Sigmoid colon (tissue), 7 donors: Measurements from ENCODE around the gene EDEM2. TPM values are rescaled to one million over a fixed set of nuclear protein-coding genes. Genes with fewer than 3 reads are reported as not detected.
"Not testable (repeated sequence)": the region's sequence is repeated elsewhere in the genome, so short reads cannot be mapped to it uniquely, and the experiment has no call there.

Experiments
- DNase-seq: peaks from one replicate; pipeline ENCODE4 v3.0.0-alpha.2; 2019
- H3K27ac ChIP-seq, 4 donors: fragments of 200-600 bp; sonication (generic); one replicate each; pipeline ENCODE4 v1.5.1; 2016 to 2019; ENCODE audit warnings: mild to moderate bottlenecking in 1 of 4
- H3K27me3 ChIP-seq, 3 donors: fragments of 200-600 bp; sonication (generic); one replicate each; pipeline ENCODE4 v1.5.1; 2019; ENCODE audit warnings: mild to moderate bottlenecking in 1 of 3
- H3K36me3 ChIP-seq, 4 donors: fragments of 200-600 bp; sonication (generic); one replicate each; pipeline ENCODE4 v1.5.1; 2016 to 2019
- H3K4me1 ChIP-seq, 4 donors: fragments of 200-600 bp; sonication (generic); one replicate each; pipeline ENCODE4 v1.5.1; 2017 to 2019
- H3K4me3 ChIP-seq, 4 donors: fragments of 200-600 bp; sonication (generic); one replicate each; pipeline ENCODE4 v1.5.1; 2017 to 2019; ENCODE audit warnings: mild to moderate bottlenecking in 2 of 4, moderate library complexity in 1 of 4
- H3K9me3 ChIP-seq, 4 donors: fragments of 200-600 bp in 3 of 4; sonication (generic) in 3 of 4; one replicate each; pipeline versions ENCODE4 v1.5.1 to v1.6.1; 2013 to 2019
- EP300 ChIP-seq, 4 donors: sonication (generic); formaldehyde crosslinking; IDR thresholded peaks; one replicate each; pipeline ENCODE4 v1.6.1; 2017; ENCODE audit warnings: antibody characterized with exemption in 4 of 4
- POLR2A ChIP-seq, 2 donors: fragments of 450-650 bp; IDR thresholded peaks; one replicate each; pipeline ENCODE4 v1.6.1; 2016; ENCODE audit warnings: antibody characterized with exemption in 2 of 2, mild to moderate bottlenecking in 2 of 2, moderate library complexity in 2 of 2
- POLR2AphosphoS5 ChIP-seq, 4 donors: sonication (generic); formaldehyde crosslinking; IDR thresholded peaks; one replicate each; pipeline ENCODE4 v1.6.1; 2017; ENCODE audit warnings: antibody characterized with exemption in 4 of 4
- WGBS, 2 donors: extraction: QIAGEN DNeasy Blood & Tissue Kit; methylation state at CpG; one replicate each; pipeline ENCODE4 v1.1.7; 2013; 5-methylcytosine and 5-hydroxymethylcytosine counted together
- intact Hi-C: fragments of 100-400 bp; cut with DNase I; formaldehyde crosslinking; loops from one replicate; pipeline ENCODE4 v1.15.1; 2023
- polyA plus RNA-seq, 3 donors: library from polyadenylated mRNA; stranded (reverse); fragments of 200-250 nt; gene quantifications; one replicate each; pipeline ENCODE4 v1.2.3, GENCODE V29; 2013
- total RNA-seq, 4 donors: library from RNA; depleted of rRNA; stranded (reverse); fragments of >200 nt; gene quantifications; one replicate each; pipeline ENCODE4 v1.1.0, GENCODE V29; 2016
- TF ChIP-seq, protein P1 (sequence below), 4 experiments: fragments of 450-650 bp in 3 of 4; fragments of 200-600 bp in 1 of 4; IDR thresholded peaks; one replicate each; pipeline ENCODE4 v1.5.1; 2016 to 2019; ENCODE audit warnings: antibody characterized with exemption in 4 of 4, mild to moderate bottlenecking in 3 of 4, moderate library complexity in 2 of 4
- donor health status: healthy with polysubstance abuse.
- donor health status: Bipolar disorder and iron deficiency.
- donor health status: healthy.

EDEM2 gene
- total and polyA plus RNA-seq, 7 donors = 8.4 to 24.9 (median 10.8) TPM

- Histone ChIP-seq H3K27me3 (no peaks in the 10 kb centered on the region), H3K4me3 (no peak overlapping the region), H3K27ac (no peak overlapping the region), H3K9me3 (no peaks in the 10 kb centered on the region), H3K36me3 (no peaks in the 10 kb centered on the region), H3K4me1 (peaks cover 0 to 21% (median 10%) of the 10 kb centered on the region in 4 donors)
- no peak for TF ChIP-seq POLR2A (IDR thresholded peaks at IDR 0.05)
- TF ChIP-seq EP300 (IDR thresholded peaks at IDR 0.05) = no peak
- TF ChIP-seq, protein P1, sequence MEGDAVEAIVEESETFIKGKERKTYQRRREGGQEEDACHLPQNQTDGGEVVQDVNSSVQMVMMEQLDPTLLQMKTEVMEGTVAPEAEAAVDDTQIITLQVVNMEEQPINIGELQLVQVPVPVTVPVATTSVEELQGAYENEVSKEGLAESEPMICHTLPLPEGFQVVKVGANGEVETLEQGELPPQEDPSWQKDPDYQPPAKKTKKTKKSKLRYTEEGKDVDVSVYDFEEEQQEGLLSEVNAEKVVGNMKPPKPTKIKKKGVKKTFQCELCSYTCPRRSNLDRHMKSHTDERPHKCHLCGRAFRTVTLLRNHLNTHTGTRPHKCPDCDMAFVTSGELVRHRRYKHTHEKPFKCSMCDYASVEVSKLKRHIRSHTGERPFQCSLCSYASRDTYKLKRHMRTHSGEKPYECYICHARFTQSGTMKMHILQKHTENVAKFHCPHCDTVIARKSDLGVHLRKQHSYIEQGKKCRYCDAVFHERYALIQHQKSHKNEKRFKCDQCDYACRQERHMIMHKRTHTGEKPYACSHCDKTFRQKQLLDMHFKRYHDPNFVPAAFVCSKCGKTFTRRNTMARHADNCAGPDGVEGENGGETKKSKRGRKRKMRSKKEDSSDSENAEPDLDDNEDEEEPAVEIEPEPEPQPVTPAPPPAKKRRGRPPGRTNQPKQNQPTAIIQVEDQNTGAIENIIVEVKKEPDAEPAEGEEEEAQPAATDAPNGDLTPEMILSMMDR (IDR thresholded peaks at IDR 0.05) = no peak
- no peak for TF ChIP-seq POLR2AphosphoS5 (IDR thresholded peaks at IDR 0.05)
- 86 to 87% methylated on average over 6 of the region's 6 CpGs for WGBS, 2 donors
- no peak for DNase-seq
- intact Hi-C loops = no loop called here
Measured at GRCh38 chr20:35190556-35190955, 43.4 kb upstream of the EDEM2 start.

DNA sequence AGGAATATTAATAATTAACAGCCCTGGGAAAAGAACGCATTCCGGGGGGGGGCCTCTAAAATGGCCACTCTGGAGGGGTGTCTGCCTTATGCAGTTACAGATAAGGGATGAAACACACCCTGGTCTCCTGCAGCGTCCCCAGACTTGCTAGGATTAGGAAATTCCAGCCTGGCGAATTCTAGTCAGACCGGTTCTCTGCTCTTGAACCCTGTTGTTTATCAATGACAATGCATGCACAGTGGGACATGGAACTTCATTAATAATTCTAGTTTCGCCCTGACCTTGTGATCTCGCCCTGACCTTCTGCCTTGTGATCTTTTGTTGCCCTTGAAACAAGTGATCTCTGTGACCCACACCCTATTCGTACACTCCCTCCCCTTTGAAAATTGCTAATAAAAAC is 42.1 kb upstream of the EDEM2 start:
- DNase-seq, H3K27me3 ChIP-seq, H3K36me3 ChIP-seq, H3K4me3 ChIP-seq, H3K27ac ChIP-seq, intact Hi-C loops, H3K9me3 ChIP-seq: not testable (repeated sequence)
- peaks cover 0 to 21% (median 10%) of the 10 kb centered on the region in 4 donors for H3K4me1 ChIP-seq
- WGBS, 2 donors = 83 to 86% methylated on average over 8 of the region's 8 CpGs

- 76 to 77% methylated on average over 5 of the region's 5 CpGs for WGBS, 2 donors
- Histone ChIP-seq H3K4me3 (no peak overlapping the region), H3K27ac (peak overlapping the region in 1 of 4 donors; percentile 3), H3K27me3 (no peaks in the 10 kb centered on the region), H3K36me3 (no peaks in the 10 kb centered on the region), H3K4me1 (peaks cover 0 to 21% (median 9%) of the 10 kb centered on the region in 4 donors), H3K9me3 (no peaks in the 10 kb centered on the region)
- intact Hi-C loops = no loop called here
- TF ChIP-seq POLR2A (IDR thresholded peaks at IDR 0.05) (no peak), EP300 (IDR thresholded peaks at IDR 0.05) (no peak), POLR2AphosphoS5 (IDR thresholded peaks at IDR 0.05) (no peak)
- TF ChIP-seq, protein P1 (IDR thresholded peaks at IDR 0.05) = no peak
- DNase-seq = no peak
Measured at GRCh38 chr20:35187584-35188190, 40.6 kb upstream of the EDEM2 start.

GRCh38 chr20:35186691-35187289 is 39.7 kb upstream of the EDEM2 start:
- H3K27me3 ChIP-seq, H3K9me3 ChIP-seq, H3K36me3 ChIP-seq, DNase-seq, H3K27ac ChIP-seq, intact Hi-C loops, H3K4me3 ChIP-seq: not testable (repeated sequence)
- 86 to 87% methylated on average over 10 of the region's 10 CpGs for WGBS, 2 donors
- peaks cover 0 to 12% (median 6%) of the 10 kb centered on the region in 4 donors for H3K4me1 ChIP-seq

DNA sequence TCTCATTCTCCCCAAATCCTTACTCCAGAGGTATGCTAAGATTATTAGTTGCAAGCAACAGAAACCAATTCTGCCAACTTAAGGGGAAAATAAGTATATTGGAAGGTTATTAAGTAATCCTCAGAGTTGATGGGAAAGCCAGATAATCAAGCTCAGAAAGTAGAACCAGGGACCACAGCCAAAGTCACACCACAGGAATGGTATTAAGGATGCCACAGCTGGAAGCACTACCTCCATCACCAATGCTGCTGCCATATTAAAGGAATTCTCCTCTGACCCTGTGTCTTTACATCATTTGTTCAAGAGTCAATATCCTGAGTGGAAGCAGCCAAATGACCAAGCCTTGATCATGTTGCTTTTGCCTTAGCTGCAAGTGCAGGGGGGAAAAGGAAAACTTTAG is 34.6 kb upstream of the EDEM2 start:
- Histone ChIP-seq H3K36me3 (peaks cover 0 to 4% (median 0%) of the 10 kb centered on the region in 4 donors), H3K4me1 (no peaks in the 10 kb centered on the region), H3K9me3 (no peaks in the 10 kb centered on the region), H3K27me3 (no peaks in the 10 kb centered on the region), H3K27ac (no peak overlapping the region), H3K4me3 (no peak overlapping the region)
- no peak for DNase-seq
- no peak for TF ChIP-seq POLR2A (IDR thresholded peaks at IDR 0.05)
- no peak for TF ChIP-seq EP300 (IDR thresholded peaks at IDR 0.05)
- TF ChIP-seq, protein P1 (IDR thresholded peaks at IDR 0.05) = no peak
- TF ChIP-seq POLR2AphosphoS5 (IDR thresholded peaks at IDR 0.05) = no peak
- intact Hi-C loops = no loop called here

DNA sequence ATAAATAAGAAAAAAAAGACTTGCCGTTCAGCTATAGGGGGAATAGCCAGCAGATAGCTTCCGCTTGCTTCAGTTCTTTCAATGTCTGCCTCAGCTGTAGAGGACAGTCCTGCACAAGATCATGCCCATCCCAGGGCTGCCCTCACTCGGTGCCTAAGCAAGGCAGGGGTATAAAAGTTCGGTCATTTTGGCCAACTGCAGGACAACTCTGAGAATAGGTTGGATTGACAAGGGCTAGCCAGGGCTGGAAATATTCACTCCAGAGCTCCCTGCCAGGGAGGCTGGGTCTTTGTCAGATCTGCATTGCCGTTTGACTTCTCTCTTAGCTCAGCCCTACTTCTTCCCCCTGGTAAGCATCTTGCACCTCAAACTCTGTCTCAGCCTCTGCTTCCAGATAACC is 33.1 kb upstream of the EDEM2 start:
- no peak for DNase-seq
- H3K36me3 ChIP-seq = peaks cover 0 to 7% (median 0%) of the 10 kb centered on the region in 4 donors
- H3K9me3 ChIP-seq = no peaks in the 10 kb centered on the region
- no peak overlapping the region for H3K4me3 ChIP-seq
- no peak overlapping the region for H3K27ac ChIP-seq
- 92 to 93% methylated on average over 5 of the region's 5 CpGs for WGBS, 2 donors
- TF ChIP-seq EP300 (IDR thresholded peaks at IDR 0.05) = no peak
- no peak for TF ChIP-seq POLR2AphosphoS5 (IDR thresholded peaks at IDR 0.05)
- TF ChIP-seq POLR2A (IDR thresholded peaks at IDR 0.05) = no peak
- TF ChIP-seq, protein P1 (IDR thresholded peaks at IDR 0.05) = no peak
- intact Hi-C loops = no loop called here
- H3K27me3 ChIP-seq = no peaks in the 10 kb centered on the region
- no peaks in the 10 kb centered on the region for H3K4me1 ChIP-seq
